Measurements from ENCODE around the gene ANAPC15.
A peak's percentile ranks its signal among the peaks of the same experiment; 100 is the strongest.

Gene ANAPC15

GRCh38 chr11:72124046-72124445 is 11.6 kb upstream of the ANAPC15 start:
- DNase-seq (ENCODE audit: low read depth): no peak

- no peak for DNase-seq (ENCODE audit: low read depth)
Observed at GRCh38 chr11:72123117-72123653, 10.7 kb upstream of the ANAPC15 start.

GRCh38 chr11:72122607-72123006 is 10.1 kb upstream of the ANAPC15 start:
- DNase-seq (ENCODE audit: low read depth): no peak

- DNase-seq (ENCODE audit: low read depth): no peak
Observed at GRCh38 chr11:72120930-72121329, 8.4 kb upstream of the ANAPC15 start.

GRCh38 chr11:72119198-72119597 is 6.7 kb upstream of the ANAPC15 start:
- no peak for DNase-seq (ENCODE audit: low read depth)

- DNase-seq (ENCODE audit: low read depth): no peak
Observed at GRCh38 chr11:72116019-72116755, 3.7 kb upstream of the ANAPC15 start.

GRCh38 chr11:72114570-72114969 is 2.1 kb upstream of the ANAPC15 start:
- DNase-seq (ENCODE audit: low read depth): no peak

GRCh38 chr11:72112978-72113808 is 698 bp upstream of the ANAPC15 start:
- no peak for DNase-seq (ENCODE audit: low read depth)

- DNase-seq (ENCODE audit: low read depth): no peak
Observed at GRCh38 chr11:72111300-72112142, 974 bp downstream of the ANAPC15 start.

GRCh38 chr11:72105888-72106287 is 6.6 kb downstream of the ANAPC15 start, which contains the start of gene TOMT:
TSS of gene TOMT (plus strand) at chr11:72105924. CDS start at chr11:72105952, 28 bp downstream.
- no peak for DNase-seq (ENCODE audit: low read depth)

- DNase-seq (ENCODE audit: low read depth): no peak
Observed at GRCh38 chr11:72103754-72104167, 8.7 kb downstream of the ANAPC15 start.

GRCh38 chr11:72102946-72103753 is 9.3 kb downstream of the ANAPC15 start, which contains the start of gene LAMTOR1:
TSS of gene LAMTOR1 (minus strand) at chr11:72103297. CDS start at chr11:72103224, 73 bp downstream.
- peak; percentile 94 for DNase-seq (ENCODE audit: low read depth)

GRCh38 chr11:72102631-72102945 is 9.9 kb downstream of the ANAPC15 start:
- DNase-seq (ENCODE audit: low read depth): no peak

GRCh38 chr11:72102162-72102561 is 10.3 kb downstream of the ANAPC15 start:
- no peak for DNase-seq (ENCODE audit: low read depth)

GRCh38 chr11:72100462-72100861 is 12.0 kb downstream of the ANAPC15 start:
- DNase-seq (ENCODE audit: low read depth): no peak

GRCh38 chr11:72100009-72100408 is 12.5 kb downstream of the ANAPC15 start:
- no peak for DNase-seq (ENCODE audit: low read depth)

GRCh38 chr11:72098741-72099140 is 13.8 kb downstream of the ANAPC15 start:
- no peak for DNase-seq (ENCODE audit: low read depth)

- DNase-seq (ENCODE audit: low read depth): peak; percentile 27
Observed at GRCh38 chr11:72091292-72091691, 21.2 kb downstream of the ANAPC15 start.

GRCh38 chr11:72088076-72088808 is 24.3 kb downstream of the ANAPC15 start:
- no peak for DNase-seq (ENCODE audit: low read depth)

- no peak for DNase-seq (ENCODE audit: low read depth)
Observed at GRCh38 chr11:72085621-72086351, 26.7 kb downstream of the ANAPC15 start.

Data from T-helper 22 cell (primary cell).